Keratinocyte (primary cell): ENCODE measurements around the gene TMOD1. TPM values are rescaled to one million over a fixed set of nuclear protein-coding genes. Genes with fewer than 3 reads are reported as not detected.

Experiments used
- DNase-seq: peaks from one replicate; pipeline ENCODE4 v3.0.0-alpha.2; 2011; ENCODE audit warnings: low read depth, missing footprints, low spot score
- FAIRE-seq: peaks from 2 replicates; lab custom pipeline; 2011; peaks lifted over from hg19 to GRCh38; lab: Jason Lieb, UNC
- H2AFZ ChIP-seq: 2 replicates; pipeline ENCODE4 v1.6.0; 2012; ENCODE audit warnings: low read length, control low read depth, inconsistent platforms; ENCODE audit not compliant: control insufficient read depth
- H3K27ac ChIP-seq: 2 replicates; pipeline ENCODE4 v1.5.1; 2011; ENCODE audit warnings: low read length; ENCODE audit not compliant: control insufficient read depth, insufficient read depth
- H3K27me3 ChIP-seq: 3 replicates; pipeline ENCODE4 v1.6.0; 2011; ENCODE audit warnings: low read length; ENCODE audit not compliant: control insufficient read depth, insufficient read depth; ENCODE audit errors: extremely low read depth
- H3K36me3 ChIP-seq, 2 experiments: 2 replicates in 1 of 2; 3 replicates in 1 of 2; pipeline ENCODE4 v1.5.1; 2011; ENCODE audit warnings: low read length in 2 of 2, mild to moderate bottlenecking in 1 of 2; ENCODE audit not compliant: control insufficient read depth in 2 of 2, insufficient read depth in 2 of 2; ENCODE audit errors: extremely low read depth in 1 of 2
- H3K4me1 ChIP-seq: 3 replicates; pipeline ENCODE4 v1.5.1; 2011; ENCODE audit warnings: low read length; ENCODE audit not compliant: control insufficient read depth, insufficient read depth; ENCODE audit errors: extremely low read depth
- H3K4me2 ChIP-seq: 3 replicates; pipeline ENCODE4 v1.6.0; 2011; ENCODE audit warnings: low read depth, low read length; ENCODE audit not compliant: control insufficient read depth, insufficient read depth; ENCODE audit errors: extremely low read depth
- H3K4me3 ChIP-seq, 3 experiments: fragments of 200-600 bp in 1 of 3; sonication (generic) in 1 of 3; 2 replicates in 2 of 3; 3 replicates in 1 of 3; pipeline ENCODE4 v1.5.1; 2011 to 2016; ENCODE audit warnings: low read length in 3 of 3, mild to moderate bottlenecking in 3 of 3, control low read depth in 2 of 3, inconsistent platforms in 1 of 3, low read depth in 1 of 3, mixed read lengths in 1 of 3, mixed run types in 1 of 3, moderate library complexity in 1 of 3; ENCODE audit not compliant: control insufficient read depth in 2 of 3, insufficient read depth in 2 of 3; ENCODE audit errors: extremely low read depth in 1 of 3
- H3K79me2 ChIP-seq: 2 replicates; pipeline ENCODE4 v1.6.0; 2012; ENCODE audit warnings: low read length; ENCODE audit not compliant: control insufficient read depth, insufficient read depth
- H3K9ac ChIP-seq: 3 replicates; pipeline ENCODE4 v1.6.0; 2011; ENCODE audit warnings: low read length; ENCODE audit not compliant: control insufficient read depth, insufficient read depth; ENCODE audit errors: extremely low read depth
- H3K9me1 ChIP-seq: 3 replicates; pipeline ENCODE4 v1.6.0; 2011; ENCODE audit warnings: low read length; ENCODE audit not compliant: control insufficient read depth, insufficient read depth; ENCODE audit errors: extremely low read depth
- H3K9me3 ChIP-seq: 2 replicates; pipeline ENCODE4 v1.5.1; 2012; ENCODE audit warnings: low read depth, low read length; ENCODE audit not compliant: control insufficient read depth
- H4K20me1 ChIP-seq: 3 replicates; pipeline ENCODE4 v1.6.0; 2011; ENCODE audit warnings: low read length; ENCODE audit not compliant: control insufficient read depth, insufficient read depth; ENCODE audit errors: extremely low read depth
- EZH2 ChIP-seq: IDR thresholded peaks from one replicate; pipeline ENCODE4 v1.6.1; 2012; ENCODE audit warnings: inconsistent platforms, mild to moderate bottlenecking, low read length, moderate library complexity
- dilution Hi-C: fragments of 300-500 bp; cut with MboI; formaldehyde crosslinking; loops from one replicate; pipeline ENCODE4 v1.7.0; 2020; ENCODE audit warnings: low sequenced_read_pairs; ENCODE audit not compliant: extremely low pct_ligation_motif_present
- polyA plus RNA-seq, 5 experiments: library from polyadenylated mRNA; depleted of rRNA in 3 of 5; stranded (reverse) in 3 of 5; stranded (forward) in 1 of 5; unstranded in 1 of 5; fragments of >200 nt; gene quantifications; 1 replicate in 1 of 5; 2 replicates in 3 of 5; 3 replicates in 1 of 5; pipeline versions ENCODE4 v1.2.1 to v1.2.3, GENCODE V29; 2011 to 2012; ENCODE audit warnings: missing spikeins in 2 of 5, low read depth in 1 of 5, low replicate concordance in 1 of 5
- TF ChIP-seq, protein P1 (sequence below), 3 experiments: IDR thresholded peaks in 1 of 3; conservative IDR thresholded peaks in 1 of 3; optimal IDR thresholded peaks in 1 of 3; 2 replicates in 2 of 3; 3 replicates in 1 of 3; pipeline versions ENCODE3 to v1.5.1; 2011; ENCODE audit warnings: low read length in 3 of 3, mild to moderate bottlenecking in 3 of 3, moderate library complexity in 2 of 3, control low read depth in 1 of 3, inconsistent platforms in 1 of 3; ENCODE audit not compliant: insufficient read depth in 2 of 3; ENCODE audit errors: extremely low read depth in 1 of 3

TMOD1 gene
- polyA plus RNA-seq, 1 donor (not counting 4 experiments of a cell fraction or from before 2014, with no cell fraction given), result not detected

- no peaks in the 10 kb centered on the region for H3K9me1 ChIP-seq
- no peaks in the 10 kb centered on the region for H3K4me1 ChIP-seq
- no peak overlapping the region for H3K9ac ChIP-seq
- H3K27ac ChIP-seq, result no peak overlapping the region
- no peak overlapping the region for H2AFZ ChIP-seq
- TF ChIP-seq EZH2, result no peak
- TF ChIP-seq, protein P1, sequence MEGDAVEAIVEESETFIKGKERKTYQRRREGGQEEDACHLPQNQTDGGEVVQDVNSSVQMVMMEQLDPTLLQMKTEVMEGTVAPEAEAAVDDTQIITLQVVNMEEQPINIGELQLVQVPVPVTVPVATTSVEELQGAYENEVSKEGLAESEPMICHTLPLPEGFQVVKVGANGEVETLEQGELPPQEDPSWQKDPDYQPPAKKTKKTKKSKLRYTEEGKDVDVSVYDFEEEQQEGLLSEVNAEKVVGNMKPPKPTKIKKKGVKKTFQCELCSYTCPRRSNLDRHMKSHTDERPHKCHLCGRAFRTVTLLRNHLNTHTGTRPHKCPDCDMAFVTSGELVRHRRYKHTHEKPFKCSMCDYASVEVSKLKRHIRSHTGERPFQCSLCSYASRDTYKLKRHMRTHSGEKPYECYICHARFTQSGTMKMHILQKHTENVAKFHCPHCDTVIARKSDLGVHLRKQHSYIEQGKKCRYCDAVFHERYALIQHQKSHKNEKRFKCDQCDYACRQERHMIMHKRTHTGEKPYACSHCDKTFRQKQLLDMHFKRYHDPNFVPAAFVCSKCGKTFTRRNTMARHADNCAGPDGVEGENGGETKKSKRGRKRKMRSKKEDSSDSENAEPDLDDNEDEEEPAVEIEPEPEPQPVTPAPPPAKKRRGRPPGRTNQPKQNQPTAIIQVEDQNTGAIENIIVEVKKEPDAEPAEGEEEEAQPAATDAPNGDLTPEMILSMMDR (optimal IDR thresholded peaks at IDR 0.05 in 1 of 3, IDR thresholded peaks at IDR 0.05 in 1 of 3, conservative IDR thresholded peaks at IDR 0.05 in 1 of 3; ENCODE audit: extremely low read depth in 1 of 3, insufficient read depth in 2 of 3, low read length in 3 of 3), result no peak
- FAIRE-seq (no peak), DNase-seq (no peak)
- H3K4me2 ChIP-seq, result no peak overlapping the region
- H3K9me3 ChIP-seq, result no peaks in the 10 kb centered on the region
- no peaks in the 10 kb centered on the region for H3K27me3 ChIP-seq
- H4K20me1 ChIP-seq, result no peaks in the 10 kb centered on the region
- H3K79me2 ChIP-seq, result no peaks in the 10 kb centered on the region
- no peak overlapping the region for H3K4me3 ChIP-seq
- peaks cover 0 to 3% of the 10 kb centered on the region in 2 experiments for H3K36me3 ChIP-seq
- dilution Hi-C loops, result no loop called here
Observed at GRCh38 chr9:97462914-97463313, 38.6 kb upstream of the TMOD1 start.

- FAIRE-seq, result no peak
- Histone ChIP-seq H3K79me2 (no peaks in the 10 kb centered on the region), H4K20me1 (no peaks in the 10 kb centered on the region), H3K4me1 (no peaks in the 10 kb centered on the region), H3K4me2 (no peak overlapping the region), H3K9me3 (no peaks in the 10 kb centered on the region), H3K36me3 (no peaks in the 10 kb centered on the region), H3K27me3 (no peaks in the 10 kb centered on the region), H3K4me3 (no peak overlapping the region), H3K9me1 (no peaks in the 10 kb centered on the region), H3K9ac (no peak overlapping the region), H3K27ac (no peak overlapping the region), H2AFZ (no peak overlapping the region)
- no peak for DNase-seq
- dilution Hi-C loops, result no loop called here
- no peak for TF ChIP-seq EZH2
- TF ChIP-seq, protein P1 (optimal IDR thresholded peaks at IDR 0.05 in 1 of 3, IDR thresholded peaks at IDR 0.05 in 1 of 3, conservative IDR thresholded peaks at IDR 0.05 in 1 of 3; ENCODE audit: extremely low read depth in 1 of 3, insufficient read depth in 2 of 3, low read length in 3 of 3), result peak; percentile 77 to 85 (median 80)
Observed at GRCh38 chr9:97468658-97469448, 32.6 kb upstream of the TMOD1 start.
